HG03460 (cell line): ENCODE measurements around the gene SNRPB.
"Not testable (repeated sequence)": the region's sequence is repeated elsewhere in the genome, so short reads cannot be mapped to it uniquely, and the experiment has no call there.

Source experiments
- ATAC-seq: cut with Tn5 transposase; IDR thresholded peaks from one replicate; pipeline ENCODE4 v1.9.1; 2021; ENCODE audit not compliant: unreplicated experiment

The SNRPB gene

GRCh38 chr20:2470423-2471193 is at the start of gene SNRPB:
SNRPB (minus strand) TSS chr20:2470789; CDS start chr20:2470690, 99 bp downstream.
- ATAC-seq, result peak; percentile 96

GRCh38 chr20:2519115-2519809 is 48.7 kb upstream of the SNRPB start:
- no peak for ATAC-seq

GRCh38 chr20:2518558-2518957 is 48.0 kb upstream of the SNRPB start:
- ATAC-seq, result no peak

GRCh38 chr20:2518096-2518495 is 47.5 kb upstream of the SNRPB start:
- ATAC-seq, result no peak

GRCh38 chr20:2516399-2516798 is 45.8 kb upstream of the SNRPB start:
- no peak for ATAC-seq

- no peak for ATAC-seq
Observed at GRCh38 chr20:2515203-2515602, 44.6 kb upstream of the SNRPB start.

GRCh38 chr20:2509794-2510193 is 39.2 kb upstream of the SNRPB start:
- no peak for ATAC-seq

GRCh38 chr20:2509468-2509781 is 38.8 kb upstream of the SNRPB start:
- no peak for ATAC-seq

- ATAC-seq, result peak; percentile 92
Observed at GRCh38 chr20:2508631-2509467, 38.3 kb upstream of the SNRPB start, which contains the start of gene ZNF343. ZNF343 (minus strand) TSS chr20:2508915; CDS start chr20:2493895, 15,020 bp downstream.

- ATAC-seq, result peak; percentile 15
Observed at GRCh38 chr20:2507875-2508630, 37.5 kb upstream of the SNRPB start.

- no peak for ATAC-seq
Observed at GRCh38 chr20:2507464-2507863, 36.9 kb upstream of the SNRPB start.

- not testable (repeated sequence) for ATAC-seq
Observed at GRCh38 chr20:2506426-2506825, 35.8 kb upstream of the SNRPB start.

- not testable (repeated sequence) for ATAC-seq
Observed at GRCh38 chr20:2504803-2505202, 34.2 kb upstream of the SNRPB start.

GRCh38 chr20:2502808-2503384 is 32.3 kb upstream of the SNRPB start:
- not testable (repeated sequence) for ATAC-seq

GRCh38 chr20:2485661-2486060 is 15.1 kb upstream of the SNRPB start:
- no peak for ATAC-seq

GRCh38 chr20:2485080-2485479 is 14.5 kb upstream of the SNRPB start:
- no peak for ATAC-seq

- no peak for ATAC-seq
Observed at GRCh38 chr20:2483504-2483903, 12.9 kb upstream of the SNRPB start.

- no peak for ATAC-seq
Observed at GRCh38 chr20:2480381-2480780, 9.8 kb upstream of the SNRPB start.

GRCh38 chr20:2476742-2477615 is 6.4 kb upstream of the SNRPB start:
- ATAC-seq, result no peak
